RWPE2 (cell line): ENCODE measurements around the gene TANGO2.

Source experiments
- ATAC-seq: fragments of 200-7000 bp; cut with Tn5 transposase; 3 replicates; pipeline ENCODE4 v1.9.1; 2021; ENCODE audit warnings: low read depth
- DNase-seq: peaks from one replicate; pipeline ENCODE4 v3.0.0-alpha.2; 2020; ENCODE audit warnings: low spot score
- H3K27ac ChIP-seq: fragments of 450-650 bp; 2 replicates; pipeline ENCODE4 v1.5.1; 2017; ENCODE audit warnings: mild to moderate bottlenecking; ENCODE audit not compliant: poor library complexity, severe bottlenecking
- H3K27me3 ChIP-seq: fragments of 250-450 bp; sonication (Bioruptor Pico); 2 replicates; pipeline ENCODE4 v1.5.1; 2021; ENCODE audit warnings: mild to moderate bottlenecking, moderate library complexity; ENCODE audit not compliant: insufficient read depth, poor library complexity, severe bottlenecking
- H3K36me3 ChIP-seq: fragments of 250-450 bp; sonication (Bioruptor Pico); 2 replicates; pipeline ENCODE4 v1.5.1; 2020; ENCODE audit warnings: low read depth, mild to moderate bottlenecking, moderate library complexity
- H3K4me1 ChIP-seq: fragments of 250-450 bp; sonication (Bioruptor Pico); 2 replicates; pipeline ENCODE4 v1.5.1; 2021; ENCODE audit warnings: mild to moderate bottlenecking, moderate library complexity; ENCODE audit not compliant: insufficient read depth, poor library complexity, severe bottlenecking
- H3K4me3 ChIP-seq: fragments of 250-450 bp; sonication (Bioruptor Pico); 2 replicates; pipeline ENCODE4 v1.5.1; 2021; ENCODE audit warnings: mild to moderate bottlenecking, moderate library complexity; ENCODE audit not compliant: severe bottlenecking
- H3K9me3 ChIP-seq: fragments of 250-450 bp; sonication (Bioruptor Pico); 2 replicates; pipeline ENCODE4 v1.5.1; 2021; ENCODE audit warnings: mild to moderate bottlenecking, moderate library complexity; ENCODE audit not compliant: severe bottlenecking
- CTCF ChIP-seq: fragments of 450-650 bp; IDR thresholded peaks from one replicate; pipeline ENCODE4 v1.5.1; 2017; ENCODE audit warnings: mild to moderate bottlenecking, moderate library complexity; ENCODE audit not compliant: poor library complexity, severe bottlenecking

Gene TANGO2

DNA sequence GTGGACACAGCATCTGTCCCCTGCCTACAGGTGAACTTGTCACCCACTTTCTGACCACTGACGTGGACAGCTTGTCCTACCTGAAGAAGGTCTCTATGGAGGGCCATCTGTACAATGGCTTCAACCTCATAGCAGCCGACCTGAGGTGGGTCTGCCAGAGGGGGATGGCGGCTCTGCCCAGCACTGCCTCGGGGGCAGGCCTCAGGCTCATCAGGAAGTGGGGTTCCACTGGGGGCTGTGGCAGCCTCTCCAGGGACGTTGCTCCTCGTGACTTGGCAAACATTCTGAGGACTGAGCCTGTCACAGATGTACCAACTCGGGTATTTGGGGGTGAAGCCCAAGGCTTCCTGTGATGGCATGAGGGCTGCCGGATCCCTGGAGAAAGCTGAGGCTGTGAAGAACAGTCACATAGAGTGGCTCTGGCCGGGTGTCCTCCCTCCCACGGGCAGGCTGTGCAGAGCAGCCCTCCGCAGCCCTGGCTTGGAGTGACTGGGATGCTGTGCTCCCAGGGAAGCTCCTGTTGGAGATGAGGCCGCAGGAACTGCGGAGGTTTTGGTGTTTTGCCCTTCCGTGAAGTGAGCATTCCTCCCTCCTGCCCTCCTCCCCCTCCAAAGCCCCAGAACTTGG is 32.6 kb downstream of the TANGO2 start:
- Histone ChIP-seq H3K36me3 (peaks cover 12% of the 10 kb centered on the region), H3K4me3 (no peak overlapping the region), H3K27me3 (no peaks in the 10 kb centered on the region), H3K9me3 (no peaks in the 10 kb centered on the region), H3K4me1 (no peaks in the 10 kb centered on the region), H3K27ac (no peak overlapping the region)
- TF ChIP-seq CTCF, result no peak
- ATAC-seq, result no peak
- no peak for DNase-seq

- Histone ChIP-seq H3K9me3 (no peaks in the 10 kb centered on the region), H3K27ac (no peak overlapping the region), H3K4me1 (no peaks in the 10 kb centered on the region), H3K4me3 (no peak overlapping the region), H3K36me3 (peaks cover 7% of the 10 kb centered on the region; the same call in 1 of the 2 replicates), H3K27me3 (no peaks in the 10 kb centered on the region)
- ATAC-seq, result no peak
- no peak for TF ChIP-seq CTCF
- no peak for DNase-seq
Observed at GRCh38 chr22:20054034-20054427, 33.1 kb downstream of the TANGO2 start.

- ATAC-seq (no peak), DNase-seq (no peak)
- H3K4me1 ChIP-seq, result no peaks in the 10 kb centered on the region
- H3K4me3 ChIP-seq, result no peak overlapping the region
- no peaks in the 10 kb centered on the region for H3K9me3 ChIP-seq
- H3K27ac ChIP-seq, result no peak overlapping the region
- TF ChIP-seq CTCF, result no peak
- H3K27me3 ChIP-seq, result no peaks in the 10 kb centered on the region
- H3K36me3 ChIP-seq, result peaks cover 7% of the 10 kb centered on the region; the same call in 1 of the 2 replicates
Observed at GRCh38 chr22:20054485-20054884, 33.6 kb downstream of the TANGO2 start.

DNA sequence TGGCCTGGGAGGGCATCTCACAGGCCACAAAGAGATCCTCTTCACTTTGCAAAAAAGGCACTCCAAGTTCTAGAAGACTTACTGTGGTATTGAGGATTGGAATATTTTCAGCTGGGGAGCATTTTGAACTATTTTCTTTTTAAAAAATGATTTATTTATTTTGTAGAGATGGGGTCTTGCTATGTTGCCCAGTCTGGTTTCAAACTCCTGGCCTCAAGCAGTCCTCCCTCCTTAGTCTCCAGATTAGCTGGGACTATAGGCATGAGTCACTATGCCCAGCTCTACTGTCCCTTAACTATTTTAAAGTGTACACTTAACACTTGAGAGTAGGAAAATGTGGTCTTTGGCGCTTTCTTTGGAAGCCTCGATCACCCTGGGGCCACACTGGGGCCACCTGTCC is 34.2 kb downstream of the TANGO2 start:
- H3K27me3 ChIP-seq, result no peaks in the 10 kb centered on the region
- no peak for TF ChIP-seq CTCF
- H3K9me3 ChIP-seq, result no peaks in the 10 kb centered on the region
- ATAC-seq, result no peak
- no peak for DNase-seq
- H3K4me1 ChIP-seq, result no peaks in the 10 kb centered on the region
- H3K36me3 ChIP-seq, result 0 out of 2 replicates have a peak, but pooled peaks cover 3% of the 10 kb centered on the region
- H3K27ac ChIP-seq, result no peak overlapping the region
- no peak overlapping the region for H3K4me3 ChIP-seq

DNA sequence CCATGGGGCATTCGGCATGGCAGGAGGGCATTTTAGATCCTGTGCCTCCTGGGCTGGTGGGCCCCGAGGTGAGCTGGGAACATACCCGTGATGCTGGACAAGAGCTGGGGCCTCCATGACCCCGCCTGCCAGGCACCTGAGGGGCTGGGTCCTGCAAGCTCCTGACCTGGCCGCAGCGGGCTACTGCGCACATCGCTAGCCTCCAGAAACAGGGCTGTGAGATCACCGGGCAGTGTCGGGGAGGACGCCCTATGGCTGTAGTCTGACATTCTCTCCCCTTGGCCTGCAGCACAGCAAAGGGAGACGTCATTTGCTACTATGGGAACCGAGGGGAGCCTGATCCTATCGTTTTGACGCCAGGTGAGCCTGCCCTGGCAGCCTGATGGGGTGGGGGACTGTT is 34.7 kb downstream of the TANGO2 start:
- no peak overlapping the region for H3K4me3 ChIP-seq
- TF ChIP-seq CTCF, result no peak
- DNase-seq, result no peak
- no peak for ATAC-seq
- no peak overlapping the region for H3K27ac ChIP-seq
- no peaks in the 10 kb centered on the region for H3K4me1 ChIP-seq
- H3K9me3 ChIP-seq, result no peaks in the 10 kb centered on the region
- 0 out of 2 replicates have a peak, but pooled peaks cover 3% of the 10 kb centered on the region for H3K36me3 ChIP-seq
- no peaks in the 10 kb centered on the region for H3K27me3 ChIP-seq
